ENCODE measurements around the gene C2orf69. TPM values are rescaled to one million over a fixed set of nuclear protein-coding genes. Genes with fewer than 3 reads are reported as not detected.

Gene C2orf69
- total RNA-seq, 1 experiment from 2014 or later, result 15.0 TPM

GRCh38 chr2:199966976-199967375 lies 55.9 kb downstream of the C2orf69 start:
- TF ChIP-seq EZH2phosphoT487 (IDR thresholded peaks at IDR 0.05; ENCODE audit: borderline replicate concordance, low read length), result no peak
- no peak for TF ChIP-seq EZH2 (IDR thresholded peaks at IDR 0.05; ENCODE audit: low read length, unreplicated experiment)
- TF ChIP-seq, protein P1, sequence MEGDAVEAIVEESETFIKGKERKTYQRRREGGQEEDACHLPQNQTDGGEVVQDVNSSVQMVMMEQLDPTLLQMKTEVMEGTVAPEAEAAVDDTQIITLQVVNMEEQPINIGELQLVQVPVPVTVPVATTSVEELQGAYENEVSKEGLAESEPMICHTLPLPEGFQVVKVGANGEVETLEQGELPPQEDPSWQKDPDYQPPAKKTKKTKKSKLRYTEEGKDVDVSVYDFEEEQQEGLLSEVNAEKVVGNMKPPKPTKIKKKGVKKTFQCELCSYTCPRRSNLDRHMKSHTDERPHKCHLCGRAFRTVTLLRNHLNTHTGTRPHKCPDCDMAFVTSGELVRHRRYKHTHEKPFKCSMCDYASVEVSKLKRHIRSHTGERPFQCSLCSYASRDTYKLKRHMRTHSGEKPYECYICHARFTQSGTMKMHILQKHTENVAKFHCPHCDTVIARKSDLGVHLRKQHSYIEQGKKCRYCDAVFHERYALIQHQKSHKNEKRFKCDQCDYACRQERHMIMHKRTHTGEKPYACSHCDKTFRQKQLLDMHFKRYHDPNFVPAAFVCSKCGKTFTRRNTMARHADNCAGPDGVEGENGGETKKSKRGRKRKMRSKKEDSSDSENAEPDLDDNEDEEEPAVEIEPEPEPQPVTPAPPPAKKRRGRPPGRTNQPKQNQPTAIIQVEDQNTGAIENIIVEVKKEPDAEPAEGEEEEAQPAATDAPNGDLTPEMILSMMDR (conservative IDR thresholded peaks at IDR 0.05; ENCODE audit: low read depth, low read length), result no peak
- intact Hi-C loops (cut with micrococcal nuclease), result no loop called here
- no peak overlapping the region for H2AFZ ChIP-seq (ENCODE audit: low read length)
- no peaks in the 10 kb centered on the region for H3F3A ChIP-seq (ENCODE audit: low read length, unreplicated experiment)
- ChIA-PET CTCF (no interaction called here), POLR2A (ENCODE audit: unreplicated experiment) (no interaction called here)
- DNase-seq, result no peak
- no peaks in the 10 kb centered on the region for H3K79me2 ChIP-seq (ENCODE audit: low read length)
- no peaks in the 10 kb centered on the region for H3K9me3 ChIP-seq (ENCODE audit: low read length)
- no peaks in the 10 kb centered on the region for H3K4me1 ChIP-seq (ENCODE audit: insufficient read depth, low read length)
- H3K27ac ChIP-seq (ENCODE audit: low read length), result no peak overlapping the region
- no peaks in the 10 kb centered on the region for H4K20me1 ChIP-seq (ENCODE audit: low read length)
- H3K27me3 ChIP-seq (ENCODE audit: low read length), result no peaks in the 10 kb centered on the region
- H3K9me2 ChIP-seq (replicated peaks; ENCODE audit: low read length), result no peaks in the 10 kb centered on the region
- H3K36me3 ChIP-seq (ENCODE audit: low read depth, low read length), result peaks cover 34% of the 10 kb centered on the region; the same call in 1 of the 2 replicates
- no peak overlapping the region for H3K9ac ChIP-seq (ENCODE audit: low read length)
- no TSS peak for BruUV-seq (replicated peaks)
- no peak for ATAC-seq
- no peak overlapping the region for H3K4me3 ChIP-seq (ENCODE audit: low read length)
- no peak overlapping the region for H3K4me2 ChIP-seq (ENCODE audit: low read length)

DNA sequence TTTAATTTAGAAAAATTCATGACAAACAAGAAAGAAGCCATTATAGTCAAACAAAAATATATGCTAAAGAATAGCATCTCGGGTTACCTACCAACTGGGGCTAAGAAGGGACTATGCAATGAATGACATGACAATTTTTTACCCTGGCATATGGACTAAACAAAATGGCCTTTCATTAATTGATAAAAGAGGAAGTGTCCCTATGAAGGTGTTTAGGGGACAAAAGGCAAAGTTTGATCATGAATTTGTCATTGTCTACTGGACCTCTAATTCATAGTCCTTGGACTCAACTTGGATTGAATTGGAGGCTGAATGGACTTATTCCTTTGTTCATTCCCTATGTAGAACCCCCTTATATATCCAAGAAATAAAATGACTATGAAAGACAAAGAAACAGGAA lies 57.0 kb downstream of the C2orf69 start:
- ATAC-seq, result no peak
- Histone ChIP-seq H2AFZ (ENCODE audit: low read length) (no peak overlapping the region), H3K9me2 (replicated peaks; ENCODE audit: low read length) (no peaks in the 10 kb centered on the region), H3K4me1 (ENCODE audit: insufficient read depth, low read length) (no peaks in the 10 kb centered on the region), H3K36me3 (ENCODE audit: low read depth, low read length) (peaks cover 28% of the 10 kb centered on the region; the same call in 1 of the 2 replicates), H3K4me2 (ENCODE audit: low read length) (no peak overlapping the region), H3F3A (ENCODE audit: low read length, unreplicated experiment) (no peaks in the 10 kb centered on the region), H4K20me1 (ENCODE audit: low read length) (no peaks in the 10 kb centered on the region), H3K9ac (ENCODE audit: low read length) (no peak overlapping the region), H3K4me3 (ENCODE audit: low read length) (no peak overlapping the region), H3K27me3 (ENCODE audit: low read length) (no peaks in the 10 kb centered on the region), H3K9me3 (ENCODE audit: low read length) (no peaks in the 10 kb centered on the region), H3K79me2 (ENCODE audit: low read length) (no peaks in the 10 kb centered on the region), H3K27ac (ENCODE audit: low read length) (no peak overlapping the region)
- intact Hi-C loops (cut with micrococcal nuclease), result no loop called here
- no peak for DNase-seq
- TF ChIP-seq, protein P1 (conservative IDR thresholded peaks at IDR 0.05; ENCODE audit: low read depth, low read length), result no peak
- TF ChIP-seq EZH2 (IDR thresholded peaks at IDR 0.05; ENCODE audit: low read length, unreplicated experiment) (no peak), EZH2phosphoT487 (IDR thresholded peaks at IDR 0.05; ENCODE audit: borderline replicate concordance, low read length) (no peak)
- ChIA-PET POLR2A (ENCODE audit: unreplicated experiment) (no interaction called here), CTCF (no interaction called here)
- BruUV-seq (replicated peaks), result no TSS peak

DNA sequence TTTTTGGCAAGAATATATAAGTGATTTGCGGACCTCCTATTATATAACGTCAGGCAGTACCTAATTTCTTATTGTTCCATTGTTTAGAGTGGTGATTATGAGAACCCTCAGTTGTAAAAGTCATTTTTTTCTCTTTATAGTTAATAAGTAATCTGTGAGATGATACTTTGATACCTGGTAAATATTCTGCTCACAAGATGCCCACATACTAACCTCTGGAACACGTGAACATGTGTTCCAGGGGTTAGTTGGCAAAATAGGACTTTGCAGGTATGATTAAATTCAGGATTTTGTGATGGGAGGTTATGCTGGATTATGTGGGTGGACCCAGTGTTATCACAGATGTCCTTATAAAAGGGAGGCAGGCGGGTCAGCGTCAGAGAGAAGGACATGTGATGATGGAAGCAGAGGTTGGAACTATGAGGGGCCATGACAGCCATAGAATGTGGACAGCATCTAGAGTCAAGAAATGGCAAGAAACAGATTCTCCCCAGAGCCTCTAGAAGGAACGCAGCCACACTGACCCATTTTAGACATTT lies 61.1 kb downstream of the C2orf69 start:
- Histone ChIP-seq H3K27ac (ENCODE audit: low read length) (no peak overlapping the region), H3K79me2 (ENCODE audit: low read length) (no peaks in the 10 kb centered on the region), H3K9me3 (ENCODE audit: low read length) (no peaks in the 10 kb centered on the region), H3K27me3 (ENCODE audit: low read length) (no peaks in the 10 kb centered on the region), H3F3A (ENCODE audit: low read length, unreplicated experiment) (no peaks in the 10 kb centered on the region), H3K36me3 (ENCODE audit: low read depth, low read length) (peaks cover 12% of the 10 kb centered on the region; the same call in 1 of the 2 replicates), H3K4me1 (ENCODE audit: insufficient read depth, low read length) (peaks cover 2% of the 10 kb centered on the region), H3K9me2 (replicated peaks; ENCODE audit: low read length) (no peaks in the 10 kb centered on the region), H2AFZ (ENCODE audit: low read length) (no peak overlapping the region), H3K4me2 (ENCODE audit: low read length) (no peak overlapping the region), H3K4me3 (ENCODE audit: low read length) (no peak overlapping the region), H4K20me1 (ENCODE audit: low read length) (no peaks in the 10 kb centered on the region), H3K9ac (ENCODE audit: low read length) (no peak overlapping the region)
- intact Hi-C loops (cut with micrococcal nuclease), result loop anchor here (5.0 kb wide), 2 partner anchors 555 to 605 kb away; partner anchors contain the start of gene SGO2
- DNase-seq, result no peak
- no peak for ATAC-seq
- ChIA-PET POLR2A (ENCODE audit: unreplicated experiment) (no interaction called here), CTCF (interaction anchor here (0.6 kb wide), 1 partner anchor 334 kb away, joined by 5 read pairs; no protein-coding TSS in a partner anchor)
- no peak for TF ChIP-seq EZH2phosphoT487 (IDR thresholded peaks at IDR 0.05; ENCODE audit: borderline replicate concordance, low read length)
- TF ChIP-seq, protein P1 (conservative IDR thresholded peaks at IDR 0.05; ENCODE audit: low read depth, low read length), result no peak
- TF ChIP-seq EZH2 (IDR thresholded peaks at IDR 0.05; ENCODE audit: low read length, unreplicated experiment), result no peak
- no TSS peak for BruUV-seq (replicated peaks)
